Measurements from ENCODE around the gene COL8A1. TPM values are rescaled to one million over a fixed set of nuclear protein-coding genes. Genes with fewer than 3 reads are reported as not detected.

The COL8A1 gene
- total RNA-seq, 2 experiments from 2014 or later: 0.09 TPM; not detected in 1

GRCh38 chr3:99627062-99627826 is 11.2 kb upstream of the COL8A1 start:
- Mint-ChIP-seq H3K36me3 (no peaks in the 10 kb centered on the region), H3K9me3 (ENCODE audit: low read depth) (no peaks in the 10 kb centered on the region), H3K4me3 (no peak overlapping the region), H3K27ac (no peak overlapping the region), H3K4me1 (peaks cover 16% of the 10 kb centered on the region), H3K27me3 (peaks cover 5% of the 10 kb centered on the region)
- DNase-seq (no peak), ATAC-seq (peak; percentile 66)
- CTCF ChIA-PET: no interaction called here

- H3K36me3 Mint-ChIP-seq: no peaks in the 10 kb centered on the region
- ATAC-seq (no peak), DNase-seq (no peak)
- no peak overlapping the region for H3K4me3 Mint-ChIP-seq
- no peak overlapping the region for H3K27ac Mint-ChIP-seq
- peaks cover 21% of the 10 kb centered on the region for H3K27me3 Mint-ChIP-seq
- CTCF ChIA-PET: no interaction called here
- no peaks in the 10 kb centered on the region for H3K9me3 Mint-ChIP-seq (ENCODE audit: low read depth)
- H3K4me1 Mint-ChIP-seq: peaks cover 16% of the 10 kb centered on the region
Observed at GRCh38 chr3:99630815-99631214, 7.6 kb upstream of the COL8A1 start.

- ATAC-seq: no peak
- CTCF ChIA-PET: interaction anchor here (0.8 to 1.0 kb wide), 2 partner anchors 11 to 167 kb away, joined by 3 read pairs; no protein-coding TSS in a partner anchor
- H3K36me3 Mint-ChIP-seq: no peaks in the 10 kb centered on the region
- peaks cover 12% of the 10 kb centered on the region for H3K4me1 Mint-ChIP-seq
- DNase-seq: no peak
- peaks cover 49% of the 10 kb centered on the region for H3K27me3 Mint-ChIP-seq
- no peaks in the 10 kb centered on the region for H3K9me3 Mint-ChIP-seq (ENCODE audit: low read depth)
- no peak overlapping the region for H3K27ac Mint-ChIP-seq
- H3K4me3 Mint-ChIP-seq: no peak overlapping the region
Observed at GRCh38 chr3:99633887-99634558, 4.4 kb upstream of the COL8A1 start.

GRCh38 chr3:99634881-99635280 is 3.5 kb upstream of the COL8A1 start:
- H3K4me3 Mint-ChIP-seq: no peak overlapping the region
- H3K9me3 Mint-ChIP-seq (ENCODE audit: low read depth): no peaks in the 10 kb centered on the region
- DNase-seq: no peak
- H3K27ac Mint-ChIP-seq: no peak overlapping the region
- H3K4me1 Mint-ChIP-seq: peaks cover 12% of the 10 kb centered on the region
- no peaks in the 10 kb centered on the region for H3K36me3 Mint-ChIP-seq
- no peak for ATAC-seq
- peaks cover 57% of the 10 kb centered on the region for H3K27me3 Mint-ChIP-seq
- CTCF ChIA-PET: interaction anchor here (0.8 kb wide), 1 partner anchor 166 kb away, joined by 3 read pairs; no protein-coding TSS in a partner anchor

- Mint-ChIP-seq H3K4me3 (no peak overlapping the region), H3K4me1 (peaks cover 12% of the 10 kb centered on the region), H3K36me3 (no peaks in the 10 kb centered on the region), H3K27me3 (peaks cover 61% of the 10 kb centered on the region), H3K9me3 (ENCODE audit: low read depth) (no peaks in the 10 kb centered on the region), H3K27ac (no peak overlapping the region)
- CTCF ChIA-PET: no interaction called here
- no peak for ATAC-seq
- no peak for DNase-seq
Observed at GRCh38 chr3:99635348-99635747, 3.0 kb upstream of the COL8A1 start.

- H3K27me3 Mint-ChIP-seq: peaks cover 75% of the 10 kb centered on the region
- H3K4me3 Mint-ChIP-seq: no peak overlapping the region
- DNase-seq (no peak), ATAC-seq (no peak)
- no peak overlapping the region for H3K27ac Mint-ChIP-seq
- H3K9me3 Mint-ChIP-seq (ENCODE audit: low read depth): no peaks in the 10 kb centered on the region
- no peaks in the 10 kb centered on the region for H3K36me3 Mint-ChIP-seq
- peaks cover 12% of the 10 kb centered on the region for H3K4me1 Mint-ChIP-seq
- CTCF ChIA-PET: no interaction called here
Observed at GRCh38 chr3:99637016-99637367, 1.4 kb upstream of the COL8A1 start.

GRCh38 chr3:99637368-99638111 is 854 bp upstream of the COL8A1 start:
- no peak overlapping the region for H3K27ac Mint-ChIP-seq
- H3K4me1 Mint-ChIP-seq: peaks cover 12% of the 10 kb centered on the region
- CTCF ChIA-PET: no interaction called here
- DNase-seq (no peak), ATAC-seq (peak; percentile 36)
- no peaks in the 10 kb centered on the region for H3K9me3 Mint-ChIP-seq (ENCODE audit: low read depth)
- H3K36me3 Mint-ChIP-seq: no peaks in the 10 kb centered on the region
- peak overlapping the region; percentile 35 for H3K4me3 Mint-ChIP-seq
- H3K27me3 Mint-ChIP-seq: peaks cover 75% of the 10 kb centered on the region

GRCh38 chr3:99639579-99639978 is 1.2 kb downstream of the COL8A1 start:
- Mint-ChIP-seq H3K36me3 (no peaks in the 10 kb centered on the region), H3K27me3 (peaks cover 75% of the 10 kb centered on the region), H3K9me3 (ENCODE audit: low read depth) (no peaks in the 10 kb centered on the region), H3K27ac (no peak overlapping the region), H3K4me3 (no peak overlapping the region), H3K4me1 (peaks cover 12% of the 10 kb centered on the region)
- CTCF ChIA-PET: no interaction called here
- DNase-seq (no peak), ATAC-seq (no peak)

- no peak for ATAC-seq
- CTCF ChIA-PET: interaction anchor here (1.0 kb wide), 1 partner anchor 25 kb away, joined by 3 read pairs; no protein-coding TSS in a partner anchor
- no peak for DNase-seq
- peaks cover 12% of the 10 kb centered on the region for H3K4me1 Mint-ChIP-seq
- no peak overlapping the region for H3K4me3 Mint-ChIP-seq
- peaks cover 68% of the 10 kb centered on the region for H3K27me3 Mint-ChIP-seq
- no peak overlapping the region for H3K27ac Mint-ChIP-seq
- H3K36me3 Mint-ChIP-seq: no peaks in the 10 kb centered on the region
- no peaks in the 10 kb centered on the region for H3K9me3 Mint-ChIP-seq (ENCODE audit: low read depth)
Observed at GRCh38 chr3:99640214-99640851, 1.9 kb downstream of the COL8A1 start.

GRCh38 chr3:99641480-99641879 is 3.1 kb downstream of the COL8A1 start:
- H3K4me3 Mint-ChIP-seq: no peak overlapping the region
- CTCF ChIA-PET: no interaction called here
- H3K27ac Mint-ChIP-seq: no peak overlapping the region
- DNase-seq (no peak), ATAC-seq (no peak)
- H3K4me1 Mint-ChIP-seq: peaks cover 12% of the 10 kb centered on the region
- no peaks in the 10 kb centered on the region for H3K9me3 Mint-ChIP-seq (ENCODE audit: low read depth)
- H3K36me3 Mint-ChIP-seq: no peaks in the 10 kb centered on the region
- H3K27me3 Mint-ChIP-seq: peaks cover 59% of the 10 kb centered on the region

GRCh38 chr3:99641982-99642381 is 3.6 kb downstream of the COL8A1 start:
- Mint-ChIP-seq H3K27ac (no peak overlapping the region), H3K27me3 (peaks cover 55% of the 10 kb centered on the region), H3K9me3 (ENCODE audit: low read depth) (no peaks in the 10 kb centered on the region), H3K4me3 (no peak overlapping the region), H3K4me1 (peaks cover 10% of the 10 kb centered on the region), H3K36me3 (no peaks in the 10 kb centered on the region)
- DNase-seq (no peak), ATAC-seq (no peak)
- CTCF ChIA-PET: no interaction called here

GRCh38 chr3:99644017-99644416 is 5.6 kb downstream of the COL8A1 start:
- Mint-ChIP-seq H3K4me3 (no peak overlapping the region), H3K27me3 (peaks cover 36% of the 10 kb centered on the region), H3K27ac (no peak overlapping the region), H3K36me3 (no peaks in the 10 kb centered on the region), H3K4me1 (no peaks in the 10 kb centered on the region), H3K9me3 (ENCODE audit: low read depth) (no peaks in the 10 kb centered on the region)
- CTCF ChIA-PET: interaction anchor here (1.0 to 1.8 kb wide), 4 partner anchors 10 to 164 kb away, joined by 3 to 4 read pairs (median 3); no protein-coding TSS in a partner anchor
- no peak for ATAC-seq
- DNase-seq: no peak

GRCh38 chr3:99644746-99645145 is 6.4 kb downstream of the COL8A1 start:
- CTCF ChIA-PET: interaction anchor here (1.0 to 1.8 kb wide), 3 partner anchors 11 to 163 kb away, joined by 3 to 4 read pairs (median 3); no protein-coding TSS in a partner anchor
- ATAC-seq (no peak), DNase-seq (no peak)
- H3K27me3 Mint-ChIP-seq: peaks cover 31% of the 10 kb centered on the region
- H3K4me1 Mint-ChIP-seq: no peaks in the 10 kb centered on the region
- H3K4me3 Mint-ChIP-seq: no peak overlapping the region
- H3K9me3 Mint-ChIP-seq (ENCODE audit: low read depth): no peaks in the 10 kb centered on the region
- no peak overlapping the region for H3K27ac Mint-ChIP-seq
- no peaks in the 10 kb centered on the region for H3K36me3 Mint-ChIP-seq
